GM23338 (cell line): ENCODE data around the gene PLEK. TPM values are rescaled to one million over a fixed set of nuclear protein-coding genes. Genes with fewer than 3 reads are reported as not detected.
A peak's percentile ranks its signal among the peaks of the same experiment; 100 is the strongest.

Experiments
- ATAC-seq: fragments of 200-7000 bp; cut with Tn5 transposase; 3 replicates; pipeline ENCODE4 v1.9.1; 2020
- DNase-seq: peaks from one replicate; pipeline ENCODE4 v3.0.0-alpha.2; 2015; ENCODE audit warnings: low spot score
- H2AFZ ChIP-seq: fragments of 200-600 bp; sonication (generic); 2 replicates; pipeline ENCODE4 v1.8.0; 2016; ENCODE audit warnings: antibody characterized with exemption, mild to moderate bottlenecking, moderate library complexity
- H3F3A ChIP-seq: fragments of 200-600 bp; sonication (generic); replicated peaks from 2 replicates; pipeline ENCODE4 v1.8.0; 2017; ENCODE audit warnings: antibody characterized with exemption, mixed run types, low read depth
- H3K27ac ChIP-seq: fragments of 200-600 bp; sonication (generic); 2 replicates; pipeline ENCODE4 v1.6.1; 2016; ENCODE audit warnings: low read depth
- H3K27me3 ChIP-seq: fragments of 200-600 bp; sonication (generic); 2 replicates; pipeline ENCODE4 v1.8.0; 2016; ENCODE audit warnings: mild to moderate bottlenecking, mixed run types, moderate library complexity; ENCODE audit not compliant: insufficient read depth
- H3K36me3 ChIP-seq: fragments of 200-600 bp; sonication (generic); 2 replicates; pipeline ENCODE4 v1.8.0; 2016; ENCODE audit warnings: mild to moderate bottlenecking; ENCODE audit not compliant: insufficient read depth
- H3K4me1 ChIP-seq: fragments of 200-600 bp; sonication (generic); 2 replicates; pipeline ENCODE4 v1.8.0; 2016; ENCODE audit warnings: mild to moderate bottlenecking, moderate library complexity; ENCODE audit not compliant: insufficient read depth
- H3K4me2 ChIP-seq: fragments of 200-600 bp; sonication (generic); 2 replicates; pipeline ENCODE4 v1.7.1; 2017; ENCODE audit warnings: mixed run types
- H3K4me3 ChIP-seq: fragments of 200-600 bp; sonication (generic); 2 replicates; pipeline ENCODE4 v1.6.1; 2016; ENCODE audit warnings: mixed run types
- H3K79me2 ChIP-seq: fragments of 200-600 bp; sonication (generic); replicated peaks from 2 replicates; pipeline ENCODE4 v1.8.0; 2017; ENCODE audit warnings: mild to moderate bottlenecking; ENCODE audit not compliant: insufficient read depth
- H3K9me2 ChIP-seq: fragments of 200-600 bp; sonication (generic); 2 replicates; pipeline ENCODE4 v1.8.0; 2017; ENCODE audit not compliant: insufficient read depth
- H4K20me1 ChIP-seq: fragments of 200-600 bp; sonication (generic); replicated peaks from 2 replicates; pipeline ENCODE4 v1.8.0; 2017; ENCODE audit warnings: mild to moderate bottlenecking; ENCODE audit not compliant: insufficient read depth
- H3K27ac Mint-ChIP-seq: 2 replicates; pipeline ENCODE4 v1.8.0; 2020; ENCODE audit warnings: inconsistent platforms, mild to moderate bottlenecking, moderate library complexity, mixed read lengths
- H3K27me3 Mint-ChIP-seq: 3 replicates; pipeline ENCODE4 v1.8.0; 2022; ENCODE audit warnings: low read depth, mild to moderate bottlenecking, moderate library complexity, mixed read lengths, inconsistent platforms; ENCODE audit not compliant: insufficient read depth, poor library complexity
- H3K36me3 Mint-ChIP-seq: 3 replicates; pipeline ENCODE4 v1.8.0; 2021; ENCODE audit warnings: low read depth, mild to moderate bottlenecking, inconsistent platforms, moderate library complexity, mixed read lengths
- H3K4me1 Mint-ChIP-seq: 3 replicates; pipeline ENCODE4 v1.8.0; 2020; ENCODE audit warnings: mild to moderate bottlenecking, inconsistent platforms, mixed read lengths
- H3K4me3 Mint-ChIP-seq: 3 replicates; pipeline ENCODE4 v1.8.0; 2021; ENCODE audit warnings: moderate library complexity, mild to moderate bottlenecking, inconsistent platforms, mixed read lengths
- H3K9me3 Mint-ChIP-seq: 3 replicates; pipeline ENCODE4 v1.8.0; 2020; ENCODE audit warnings: moderate library complexity, mild to moderate bottlenecking, inconsistent platforms, mixed read lengths
- CREB1 ChIP-seq: fragments of 250-450 bp; sonication (Bioruptor Pico); IDR thresholded peaks from 2 replicates; pipeline ENCODE4 v1.5.0; 2020; ENCODE audit warnings: low read depth, mild to moderate bottlenecking, moderate library complexity
- CTCF ChIP-seq, 2 experiments: fragments of 200-600 bp in 1 of 2; sonication (generic) in 1 of 2; conservative IDR thresholded peaks; 2 replicates each; pipeline versions ENCODE4 v1.5.1 to v1.6.1; 2016 to 2017; ENCODE audit warnings: antibody characterized with exemption in 2 of 2, low read depth in 2 of 2, mild to moderate bottlenecking in 2 of 2, moderate library complexity in 1 of 2
- EZH2 ChIP-seq: fragments of 200-600 bp; sonication (generic); IDR thresholded peaks from one replicate; pipeline ENCODE4 v1.8.0; 2017; ENCODE audit warnings: antibody characterized with exemption, mild to moderate bottlenecking, low read depth; ENCODE audit not compliant: unreplicated experiment
- EZH2phosphoT487 ChIP-seq: fragments of 200-600 bp; sonication (generic); IDR thresholded peaks from one replicate; pipeline ENCODE4 v1.8.1; 2018; ENCODE audit warnings: antibody characterized with exemption; ENCODE audit not compliant: unreplicated experiment
- JUNB ChIP-seq: IDR thresholded peaks from one replicate; pipeline ENCODE4 v1.6.1; 2016; ENCODE audit warnings: antibody characterized with exemption; ENCODE audit not compliant: unreplicated experiment
- NANOG ChIP-seq: IDR thresholded peaks from 2 replicates; pipeline ENCODE4 v1.6.1; 2016; ENCODE audit warnings: antibody characterized with exemption, borderline replicate concordance
- POLR2AphosphoS5 ChIP-seq: IDR thresholded peaks from 2 replicates; pipeline ENCODE4 v1.6.1; 2016; ENCODE audit warnings: antibody characterized with exemption, low read depth
- STAT1 ChIP-seq: IDR thresholded peaks from one replicate; pipeline ENCODE4 v1.6.1; 2016; ENCODE audit warnings: antibody characterized with exemption; ENCODE audit not compliant: unreplicated experiment
- ZNF114 ChIP-seq: fragments of 250-450 bp; sonication (Bioruptor Pico); IDR thresholded peaks from 2 replicates; pipeline ENCODE4 v1.5.0; 2020; ENCODE audit warnings: mild to moderate bottlenecking, moderate library complexity
- ZNF331 ChIP-seq: fragments of 250-450 bp; sonication (Bioruptor Pico); IDR thresholded peaks from 2 replicates; pipeline ENCODE4 v1.5.0; 2020; ENCODE audit warnings: low read depth, mild to moderate bottlenecking, moderate library complexity
- polyA plus RNA-seq: library from polyadenylated mRNA; unstranded; fragments of >200 nt; fragmentation: Nextera tagmentation; extraction: Ambion mirVana; gene quantifications from 2 replicates; pipeline ENCODE4 v1.2.1, GENCODE V29; 2016
- total RNA-seq: library from RNA; depleted of rRNA; stranded (reverse); fragments of >200 nt; shearing (Covaris generic); gene quantifications from 2 replicates; pipeline ENCODE4 v1.2.3, GENCODE V29; 2014
- TF ChIP-seq, protein P1 (sequence below): fragments of 250-450 bp; sonication (Bioruptor Pico); IDR thresholded peaks from 2 replicates; pipeline ENCODE4 v1.5.0; 2020; ENCODE audit warnings: mild to moderate bottlenecking, moderate library complexity
- TF ChIP-seq, protein P2 (sequence below): IDR thresholded peaks from one replicate; pipeline ENCODE4 v1.6.1; 2018; ENCODE audit warnings: antibody characterized with exemption; ENCODE audit not compliant: unreplicated experiment
- TF ChIP-seq, protein P3 (sequence below): IDR thresholded peaks from 2 replicates; pipeline ENCODE4 v1.6.1; 2016; ENCODE audit warnings: antibody characterized with exemption

The PLEK gene
- total and polyA plus RNA-seq, 2 experiments from 2014 or later, result 0.06 TPM; not detected in 1

DNA sequence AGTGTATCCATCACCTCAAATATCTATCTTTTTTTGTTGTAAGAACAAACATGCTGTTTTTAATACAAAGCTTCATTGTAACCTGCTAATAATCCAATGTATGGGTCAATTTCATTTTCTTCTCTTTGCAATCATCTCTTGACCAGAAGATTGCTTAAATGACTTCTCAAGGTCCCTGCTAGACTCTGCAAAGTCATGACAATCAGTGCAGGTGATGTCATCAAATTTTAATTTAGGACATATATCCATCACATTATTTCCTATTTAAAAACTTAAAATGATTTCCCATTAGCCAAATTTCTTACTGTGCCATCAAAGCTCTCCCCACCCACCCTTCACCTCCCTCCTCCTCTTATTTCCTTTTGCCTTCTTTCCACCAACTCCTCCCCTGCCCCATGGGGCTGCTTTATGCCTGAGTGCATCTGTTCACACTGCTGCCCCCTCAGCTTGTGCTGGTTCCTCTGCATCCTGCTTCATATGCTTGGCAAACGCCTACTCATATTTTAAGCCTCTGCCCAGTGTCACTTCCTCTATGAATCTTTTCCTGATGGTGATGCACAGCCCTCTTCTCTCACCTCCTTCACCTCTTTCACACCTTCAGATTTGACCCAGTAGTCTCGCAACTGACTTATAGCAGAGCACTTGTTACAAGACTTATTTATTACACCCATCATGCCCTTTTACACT is 20.3 kb downstream of the PLEK start:
- DNase-seq (no peak), ATAC-seq (peak; percentile 38; the same call in 2 of the 3 replicates)
- Histone ChIP-seq H3K79me2 (no peaks in the 10 kb centered on the region), H3K27ac (no peak overlapping the region), H4K20me1 (no peaks in the 10 kb centered on the region), H3K4me3 (no peak overlapping the region), H3K4me1 (no peaks in the 10 kb centered on the region), H3K4me2 (no peak overlapping the region), H3K36me3 (no peaks in the 10 kb centered on the region), H3F3A (no peaks in the 10 kb centered on the region), H2AFZ (no peak overlapping the region), H3K9me2 (0 out of 2 replicates have a peak, but pooled peaks cover 6% of the 10 kb centered on the region), H3K27me3 (no peaks in the 10 kb centered on the region)
- Mint-ChIP-seq H3K36me3 (no peaks in the 10 kb centered on the region), H3K9me3 (no peaks in the 10 kb centered on the region), H3K27ac (no peak overlapping the region), H3K4me3 (no peak overlapping the region), H3K4me1 (peaks cover 4% of the 10 kb centered on the region; the same call in 1 of the 3 replicates), H3K27me3 (peaks cover 2% of the 10 kb centered on the region)
- TF ChIP-seq, protein P1, sequence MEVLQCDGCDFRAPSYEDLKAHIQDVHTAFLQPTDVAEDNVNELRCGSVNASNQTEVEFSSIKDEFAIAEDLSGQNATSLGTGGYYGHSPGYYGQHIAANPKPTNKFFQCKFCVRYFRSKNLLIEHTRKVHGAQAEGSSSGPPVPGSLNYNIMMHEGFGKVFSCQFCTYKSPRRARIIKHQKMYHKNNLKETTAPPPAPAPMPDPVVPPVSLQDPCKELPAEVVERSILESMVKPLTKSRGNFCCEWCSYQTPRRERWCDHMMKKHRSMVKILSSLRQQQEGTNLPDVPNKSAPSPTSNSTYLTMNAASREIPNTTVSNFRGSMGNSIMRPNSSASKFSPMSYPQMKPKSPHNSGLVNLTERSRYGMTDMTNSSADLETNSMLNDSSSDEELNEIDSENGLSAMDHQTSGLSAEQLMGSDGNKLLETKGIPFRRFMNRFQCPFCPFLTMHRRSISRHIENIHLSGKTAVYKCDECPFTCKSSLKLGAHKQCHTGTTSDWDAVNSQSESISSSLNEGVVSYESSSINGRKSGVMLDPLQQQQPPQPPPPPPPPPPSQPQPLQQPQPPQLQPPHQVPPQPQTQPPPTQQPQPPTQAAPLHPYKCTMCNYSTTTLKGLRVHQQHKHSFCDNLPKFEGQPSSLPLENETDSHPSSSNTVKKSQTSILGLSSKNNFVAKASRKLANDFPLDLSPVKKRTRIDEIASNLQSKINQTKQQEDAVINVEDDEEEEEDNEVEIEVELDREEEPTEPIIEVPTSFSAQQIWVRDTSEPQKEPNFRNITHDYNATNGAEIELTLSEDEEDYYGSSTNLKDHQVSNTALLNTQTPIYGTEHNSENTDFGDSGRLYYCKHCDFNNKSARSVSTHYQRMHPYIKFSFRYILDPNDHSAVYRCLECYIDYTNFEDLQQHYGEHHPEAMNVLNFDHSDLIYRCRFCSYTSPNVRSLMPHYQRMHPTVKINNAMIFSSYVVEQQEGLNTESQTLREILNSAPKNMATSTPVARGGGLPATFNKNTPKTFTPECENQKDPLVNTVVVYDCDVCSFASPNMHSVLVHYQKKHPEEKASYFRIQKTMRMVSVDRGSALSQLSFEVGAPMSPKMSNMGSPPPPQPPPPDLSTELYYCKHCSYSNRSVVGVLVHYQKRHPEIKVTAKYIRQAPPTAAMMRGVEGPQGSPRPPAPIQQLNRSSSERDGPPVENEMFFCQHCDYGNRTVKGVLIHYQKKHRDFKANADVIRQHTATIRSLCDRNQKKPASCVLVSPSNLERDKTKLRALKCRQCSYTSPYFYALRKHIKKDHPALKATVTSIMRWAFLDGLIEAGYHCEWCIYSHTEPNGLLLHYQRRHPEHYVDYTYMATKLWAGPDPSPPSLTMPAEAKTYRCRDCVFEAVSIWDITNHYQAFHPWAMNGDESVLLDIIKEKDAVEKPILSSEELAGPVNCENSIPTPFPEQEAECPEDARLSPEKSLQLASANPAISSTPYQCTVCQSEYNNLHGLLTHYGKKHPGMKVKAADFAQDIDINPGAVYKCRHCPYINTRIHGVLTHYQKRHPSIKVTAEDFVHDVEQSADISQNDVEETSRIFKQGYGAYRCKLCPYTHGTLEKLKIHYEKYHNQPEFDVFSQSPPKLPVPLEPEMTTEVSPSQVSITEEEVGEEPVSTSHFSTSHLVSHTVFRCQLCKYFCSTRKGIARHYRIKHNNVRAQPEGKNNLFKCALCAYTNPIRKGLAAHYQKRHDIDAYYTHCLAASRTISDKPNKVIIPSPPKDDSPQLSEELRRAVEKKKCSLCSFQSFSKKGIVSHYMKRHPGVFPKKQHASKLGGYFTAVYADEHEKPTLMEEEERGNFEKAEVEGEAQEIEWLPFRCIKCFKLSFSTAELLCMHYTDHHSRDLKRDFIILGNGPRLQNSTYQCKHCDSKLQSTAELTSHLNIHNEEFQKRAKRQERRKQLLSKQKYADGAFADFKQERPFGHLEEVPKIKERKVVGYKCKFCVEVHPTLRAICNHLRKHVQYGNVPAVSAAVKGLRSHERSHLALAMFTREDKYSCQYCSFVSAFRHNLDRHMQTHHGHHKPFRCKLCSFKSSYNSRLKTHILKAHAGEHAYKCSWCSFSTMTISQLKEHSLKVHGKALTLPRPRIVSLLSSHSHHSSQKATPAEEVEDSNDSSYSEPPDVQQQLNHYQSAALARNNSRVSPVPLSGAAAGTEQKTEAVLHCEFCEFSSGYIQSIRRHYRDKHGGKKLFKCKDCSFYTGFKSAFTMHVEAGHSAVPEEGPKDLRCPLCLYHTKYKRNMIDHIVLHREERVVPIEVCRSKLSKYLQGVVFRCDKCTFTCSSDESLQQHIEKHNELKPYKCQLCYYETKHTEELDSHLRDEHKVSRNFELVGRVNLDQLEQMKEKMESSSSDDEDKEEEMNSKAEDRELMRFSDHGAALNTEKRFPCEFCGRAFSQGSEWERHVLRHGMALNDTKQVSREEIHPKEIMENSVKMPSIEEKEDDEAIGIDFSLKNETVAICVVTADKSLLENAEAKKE (CRISPR knock-in tag), result no peak
- no peak for TF ChIP-seq EZH2phosphoT487
- TF ChIP-seq STAT1, result no peak
- TF ChIP-seq ZNF114 (CRISPR knock-in tag), result no peak
- TF ChIP-seq NANOG, result no peak
- no peak for TF ChIP-seq EZH2
- TF ChIP-seq CREB1, result no peak
- no peak for TF ChIP-seq POLR2AphosphoS5
- TF ChIP-seq, protein P2, sequence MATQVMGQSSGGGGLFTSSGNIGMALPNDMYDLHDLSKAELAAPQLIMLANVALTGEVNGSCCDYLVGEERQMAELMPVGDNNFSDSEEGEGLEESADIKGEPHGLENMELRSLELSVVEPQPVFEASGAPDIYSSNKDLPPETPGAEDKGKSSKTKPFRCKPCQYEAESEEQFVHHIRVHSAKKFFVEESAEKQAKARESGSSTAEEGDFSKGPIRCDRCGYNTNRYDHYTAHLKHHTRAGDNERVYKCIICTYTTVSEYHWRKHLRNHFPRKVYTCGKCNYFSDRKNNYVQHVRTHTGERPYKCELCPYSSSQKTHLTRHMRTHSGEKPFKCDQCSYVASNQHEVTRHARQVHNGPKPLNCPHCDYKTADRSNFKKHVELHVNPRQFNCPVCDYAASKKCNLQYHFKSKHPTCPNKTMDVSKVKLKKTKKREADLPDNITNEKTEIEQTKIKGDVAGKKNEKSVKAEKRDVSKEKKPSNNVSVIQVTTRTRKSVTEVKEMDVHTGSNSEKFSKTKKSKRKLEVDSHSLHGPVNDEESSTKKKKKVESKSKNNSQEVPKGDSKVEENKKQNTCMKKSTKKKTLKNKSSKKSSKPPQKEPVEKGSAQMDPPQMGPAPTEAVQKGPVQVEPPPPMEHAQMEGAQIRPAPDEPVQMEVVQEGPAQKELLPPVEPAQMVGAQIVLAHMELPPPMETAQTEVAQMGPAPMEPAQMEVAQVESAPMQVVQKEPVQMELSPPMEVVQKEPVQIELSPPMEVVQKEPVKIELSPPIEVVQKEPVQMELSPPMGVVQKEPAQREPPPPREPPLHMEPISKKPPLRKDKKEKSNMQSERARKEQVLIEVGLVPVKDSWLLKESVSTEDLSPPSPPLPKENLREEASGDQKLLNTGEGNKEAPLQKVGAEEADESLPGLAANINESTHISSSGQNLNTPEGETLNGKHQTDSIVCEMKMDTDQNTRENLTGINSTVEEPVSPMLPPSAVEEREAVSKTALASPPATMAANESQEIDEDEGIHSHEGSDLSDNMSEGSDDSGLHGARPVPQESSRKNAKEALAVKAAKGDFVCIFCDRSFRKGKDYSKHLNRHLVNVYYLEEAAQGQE, result no peak
- TF ChIP-seq, protein P3, sequence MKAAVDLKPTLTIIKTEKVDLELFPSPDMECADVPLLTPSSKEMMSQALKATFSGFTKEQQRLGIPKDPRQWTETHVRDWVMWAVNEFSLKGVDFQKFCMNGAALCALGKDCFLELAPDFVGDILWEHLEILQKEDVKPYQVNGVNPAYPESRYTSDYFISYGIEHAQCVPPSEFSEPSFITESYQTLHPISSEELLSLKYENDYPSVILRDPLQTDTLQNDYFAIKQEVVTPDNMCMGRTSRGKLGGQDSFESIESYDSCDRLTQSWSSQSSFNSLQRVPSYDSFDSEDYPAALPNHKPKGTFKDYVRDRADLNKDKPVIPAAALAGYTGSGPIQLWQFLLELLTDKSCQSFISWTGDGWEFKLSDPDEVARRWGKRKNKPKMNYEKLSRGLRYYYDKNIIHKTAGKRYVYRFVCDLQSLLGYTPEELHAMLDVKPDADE, result no peak
- TF ChIP-seq CTCF (conservative IDR thresholded peaks at IDR 0.05; ENCODE audit: low read depth in 2 of 2), result no peak
- TF ChIP-seq ZNF331, result no peak
- no peak for TF ChIP-seq JUNB
